HEK293T (cell line): ENCODE measurements around the gene NDUFAF5.

ENCODE experiments used
- CTBP1 ChIP-seq: fragments of 450-650 bp; IDR thresholded peaks from 2 replicates; pipeline ENCODE4 v1.6.1; 2016; ENCODE audit warnings: borderline replicate concordance
- HDGF ChIP-seq: fragments of 450-650 bp; IDR thresholded peaks from 2 replicates; pipeline ENCODE4 v1.6.1; 2017; ENCODE audit warnings: antibody characterized with exemption, borderline replicate concordance
- LEF1 ChIP-seq: fragments of 450-650 bp; IDR thresholded peaks from 2 replicates; pipeline ENCODE4 v1.6.1; 2017; ENCODE audit warnings: mild to moderate bottlenecking, borderline replicate concordance
- SUZ12 ChIP-seq: fragments of 450-650 bp; IDR thresholded peaks from 2 replicates; pipeline ENCODE4 v1.6.1; 2016; ENCODE audit warnings: mild to moderate bottlenecking

- TF ChIP-seq SUZ12 (no peak), LEF1 (no peak), HDGF (no peak), CTBP1 (no peak)
Measured at GRCh38 chr20:13822459-13822858, 37.6 kb downstream of the NDUFAF5 start.
